ENCODE results near the gene COPS2.
"Not testable (repeated sequence)": the region's sequence is repeated elsewhere in the genome, so short reads cannot be mapped to it uniquely, and the experiment has no call there.

The COPS2 gene

GRCh38 chr15:49084285-49084570 lies 71.2 kb downstream of the COPS2 start:
- peaks cover 5% of the 10 kb centered on the region for H3K4me1 ChIP-seq
- H3K4me2 ChIP-seq = no peak overlapping the region
- H3K36me3 ChIP-seq = no peaks in the 10 kb centered on the region
- H3K27me3 ChIP-seq = no peaks in the 10 kb centered on the region
- H3K27ac ChIP-seq = no peak overlapping the region
- no peak overlapping the region for H3K4me3 ChIP-seq
- TF ChIP-seq Cebpa-rat (IDR thresholded peaks at IDR 0.05) = no peak
- H4K20me1 ChIP-seq = no peaks in the 10 kb centered on the region
- peaks cover 7% of the 10 kb centered on the region; the same call in 1 of the 2 replicates for H3K9me3 ChIP-seq
- H3K9ac ChIP-seq = no peak overlapping the region

DNA sequence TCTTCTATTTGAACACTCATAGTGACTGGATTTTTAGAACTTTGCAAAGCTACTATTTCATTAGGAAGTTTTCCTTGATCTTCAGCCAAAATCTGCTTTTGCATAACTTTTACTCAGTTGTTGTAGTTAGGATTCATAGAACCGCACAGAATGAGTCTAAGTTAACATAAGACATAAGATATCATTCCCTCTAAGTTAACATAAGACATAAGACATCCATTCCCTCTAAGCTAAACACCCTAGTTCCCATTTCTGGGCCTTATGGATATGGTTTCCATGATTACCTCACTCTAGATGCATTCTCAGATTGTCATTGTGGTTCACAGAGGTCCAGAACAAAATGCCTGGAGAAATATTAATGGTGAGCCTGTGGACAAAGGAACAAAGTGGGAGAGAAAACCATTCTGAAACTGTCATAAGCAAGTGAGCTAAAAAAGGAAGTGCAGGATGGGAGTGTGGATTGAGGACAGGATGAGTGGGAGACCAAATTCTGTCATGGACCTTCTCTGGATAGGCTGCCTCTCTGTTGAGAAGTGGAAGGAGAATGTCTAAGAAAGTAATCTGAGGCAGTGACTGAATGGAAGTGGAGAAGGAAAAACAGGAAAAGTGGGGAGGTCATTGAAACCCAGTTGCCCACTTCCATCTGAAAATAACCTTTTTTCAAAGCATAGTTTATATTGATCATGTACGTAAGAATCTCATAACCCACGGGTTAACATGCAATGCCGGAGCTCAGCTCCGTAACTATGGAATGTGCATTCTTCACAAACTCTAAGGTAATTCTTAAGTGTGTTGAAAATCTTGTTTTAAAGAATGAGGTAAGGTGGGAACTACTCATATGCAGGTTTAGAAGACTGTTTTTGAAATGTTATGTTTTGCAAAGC lies 71.8 kb downstream of the COPS2 start:
- H3K4me1 ChIP-seq = no peaks in the 10 kb centered on the region
- H3K4me2 ChIP-seq = no peak overlapping the region
- H3K9me3 ChIP-seq = peaks cover 7% of the 10 kb centered on the region; the same call in 1 of the 2 replicates
- H3K27me3 ChIP-seq = no peaks in the 10 kb centered on the region
- no peaks in the 10 kb centered on the region for H3K36me3 ChIP-seq
- H3K27ac ChIP-seq = no peak overlapping the region
- no peaks in the 10 kb centered on the region for H4K20me1 ChIP-seq
- no peak overlapping the region for H3K4me3 ChIP-seq
- no peak for TF ChIP-seq Cebpa-rat (IDR thresholded peaks at IDR 0.05)
- no peak overlapping the region for H3K9ac ChIP-seq

GRCh38 chr15:49082960-49083359 lies 72.4 kb downstream of the COPS2 start:
- no peak overlapping the region for H3K4me2 ChIP-seq

GRCh38 chr15:49079340-49080039 lies 75.9 kb downstream of the COPS2 start:
- H3K27me3 ChIP-seq = no peaks in the 10 kb centered on the region
- no peaks in the 10 kb centered on the region for H4K20me1 ChIP-seq
- H3K27ac ChIP-seq = no peak overlapping the region
- TF ChIP-seq Cebpa-rat (IDR thresholded peaks at IDR 0.05) = no peak
- H3K4me3 ChIP-seq = no peak overlapping the region
- peaks cover 7% of the 10 kb centered on the region; the same call in 1 of the 2 replicates for H3K9me3 ChIP-seq
- H3K9ac ChIP-seq = no peak overlapping the region
- H3K36me3 ChIP-seq = no peaks in the 10 kb centered on the region
- H3K4me1 ChIP-seq = no peaks in the 10 kb centered on the region
- H3K4me2 ChIP-seq = no peak overlapping the region

More at GRCh38 chr15:49082960-49083359, 72.4 kb downstream of the COPS2 start:
- Histone ChIP-seq H3K36me3 (no peaks in the 10 kb centered on the region), H3K4me1 (no peaks in the 10 kb centered on the region), H3K27ac (no peak overlapping the region), H3K9ac (no peak overlapping the region), H3K4me3 (no peak overlapping the region), H3K9me3 (peaks cover 7% of the 10 kb centered on the region; the same call in 1 of the 2 replicates), H3K27me3 (no peaks in the 10 kb centered on the region), H4K20me1 (no peaks in the 10 kb centered on the region)
- no peak for TF ChIP-seq Cebpa-rat (IDR thresholded peaks at IDR 0.05)

DNA sequence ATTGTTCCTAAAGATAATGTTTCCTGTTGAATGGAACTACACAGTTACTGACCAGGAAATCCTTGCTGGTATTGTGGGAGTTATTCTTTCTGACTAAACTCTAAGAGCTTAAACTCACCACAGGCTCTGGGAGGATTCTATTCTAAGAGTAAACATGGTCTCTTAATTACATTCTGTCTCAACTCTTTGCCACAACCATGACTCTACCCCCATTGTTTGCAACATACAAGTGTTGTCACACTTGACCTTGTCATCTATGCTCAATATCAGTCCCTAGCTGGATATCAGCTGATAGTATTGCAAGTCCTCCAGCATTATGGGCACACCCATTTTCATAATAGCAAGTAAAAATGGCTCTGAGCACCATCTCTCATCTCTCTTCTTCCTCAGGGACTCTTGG lies 79.5 kb downstream of the COPS2 start:
- H3K36me3 ChIP-seq = no peaks in the 10 kb centered on the region
- H3K27me3 ChIP-seq = no peaks in the 10 kb centered on the region
- H4K20me1 ChIP-seq = no peaks in the 10 kb centered on the region
- TF ChIP-seq Cebpa-rat (IDR thresholded peaks at IDR 0.05) = no peak
- no peak overlapping the region for H3K4me2 ChIP-seq
- H3K9ac ChIP-seq = no peak overlapping the region
- H3K9me3 ChIP-seq = peaks cover 7% of the 10 kb centered on the region; the same call in 1 of the 2 replicates
- H3K4me1 ChIP-seq = no peaks in the 10 kb centered on the region
- H3K4me3 ChIP-seq = no peak overlapping the region
- no peak overlapping the region for H3K27ac ChIP-seq

DNA sequence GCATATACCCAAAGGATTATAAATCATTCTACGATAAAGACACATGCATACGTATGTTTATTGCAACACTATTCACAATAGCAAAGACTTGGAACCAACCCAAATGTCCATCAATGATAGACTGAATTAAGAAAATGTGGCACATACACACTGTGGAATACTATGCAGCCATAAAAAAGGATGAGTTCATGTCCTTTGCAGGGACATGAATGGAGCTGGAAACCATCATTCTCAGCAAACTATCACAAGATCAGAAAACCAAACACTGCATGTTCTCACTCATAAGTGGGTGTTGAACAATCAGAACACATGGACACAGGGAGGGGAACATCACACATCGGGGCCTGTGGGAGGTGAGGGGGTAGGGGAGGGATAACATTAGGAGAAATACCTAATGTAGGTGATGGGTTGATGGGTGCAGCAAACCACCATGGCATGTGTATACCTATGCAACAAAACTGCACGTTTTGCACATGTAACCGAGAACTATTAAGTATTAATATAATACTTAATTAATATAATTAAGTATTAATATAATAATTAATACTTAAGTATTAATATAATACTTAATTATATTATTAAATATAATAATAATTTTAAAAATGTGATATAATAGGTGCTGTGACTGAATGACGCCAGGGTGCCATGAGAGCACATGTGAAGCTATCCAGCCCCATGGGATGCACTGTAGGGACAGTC lies 80.7 kb downstream of the COPS2 start:
- not testable (repeated sequence) for H3K27me3 ChIP-seq, H3K4me2 ChIP-seq, H3K9ac ChIP-seq, H3K27ac ChIP-seq, H3K4me1 ChIP-seq, H4K20me1 ChIP-seq, H3K9me3 ChIP-seq, H3K36me3 ChIP-seq, H3K4me3 ChIP-seq

All from BLaER1 (cell line).